A375 (cell line): ENCODE measurements around the gene NDUFB2. TPM values are rescaled to one million over a fixed set of nuclear protein-coding genes. Genes with fewer than 3 reads are reported as not detected.

Experiments
- total RNA-seq: library from RNA; depleted of rRNA; stranded (reverse); fragments of >200 nt; shearing (Covaris generic); gene quantifications from 2 replicates; pipeline ENCODE4 v1.2.3, GENCODE V29; 2014; rRNA removed

Gene NDUFB2
- 233 and 273 TPM in 2 replicates for total RNA-seq

GRCh38 chr7:140696680-140697446, at the start of gene NDUFB2:
TSS of gene NDUFB2 (plus strand) at chr7:140696708. CDS start at chr7:140696745, 37 bp downstream.

GRCh38 chr7:140672382-140673062, 24.0 kb upstream of the NDUFB2 start, which contains the start of gene ADCK2:
TSS of gene ADCK2 (plus strand) at chr7:140672945. CDS start at chr7:140673331, 386 bp downstream.

Other genes starting within 250 kb of the NDUFB2 start
- gene MKRN1, start 217.2 kb upstream of the NDUFB2 start, total RNA-seq, result 86.6 and 104 TPM in 2 replicates
- 6.4 and 8.3 TPM in 2 replicates for gene DENND2A, start 55.9 kb upstream of the NDUFB2 start, total RNA-seq
- 32.0 and 36.0 TPM in 2 replicates for gene ADCK2, start 23.8 kb upstream of the NDUFB2 start, total RNA-seq
- gene BRAF, start 228.2 kb downstream of the NDUFB2 start, total RNA-seq, result 20.4 and 25.5 TPM in 2 replicates